Measurements from ENCODE around the gene GULP1. TPM values are rescaled to one million over a fixed set of nuclear protein-coding genes. Genes with fewer than 3 reads are reported as not detected.
A peak's percentile ranks its signal among the peaks of the same experiment; 100 is the strongest.
"Not testable (repeated sequence)": the region's sequence is repeated elsewhere in the genome, so short reads cannot be mapped to it uniquely, and the experiment has no call there.

GULP1 gene
- total and polyA plus RNA-seq, 2 experiments from 2014 or later: 94.6 to 181 TPM

DNA sequence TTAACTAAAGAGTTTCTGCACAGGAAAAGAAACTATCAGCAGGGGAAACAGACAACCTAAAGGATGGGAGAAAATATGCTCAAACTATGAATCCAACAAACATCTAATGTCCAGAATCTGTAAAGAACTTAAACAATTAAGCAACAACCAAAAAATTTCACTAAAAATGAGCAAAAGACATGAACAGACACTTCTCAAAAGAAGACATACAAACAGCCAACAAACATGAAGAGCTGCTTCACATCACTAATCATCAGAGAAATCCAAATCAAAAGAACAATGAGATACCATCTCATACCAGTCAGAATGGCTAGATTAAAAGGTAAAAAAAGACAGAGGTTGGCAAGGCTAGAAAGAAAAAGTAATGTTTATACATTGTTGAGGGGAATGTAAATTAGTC lies 8.8 kb upstream of the GULP1 start:
- Mint-ChIP-seq H3K27me3 (ENCODE audit: insufficient read depth, low read depth, poor library complexity) (no peaks in the 10 kb centered on the region), H3K4me1 (peaks cover 51% of the 10 kb centered on the region), H3K4me3 (no peak overlapping the region), H3K27ac (no peak overlapping the region), H3K9me3 (peaks cover 6% of the 10 kb centered on the region; the same call in 1 of the 3 replicates), H3K36me3 (ENCODE audit: low read depth) (peaks cover 22% of the 10 kb centered on the region; the same call in 2 of the 3 replicates)
- ATAC-seq (no peak), DNase-seq (ENCODE audit: low spot score) (no peak)
- H2AFZ ChIP-seq: no peak overlapping the region
- peaks cover 22% of the 10 kb centered on the region for H3K4me1 ChIP-seq (ENCODE audit: insufficient read depth)
- no peak overlapping the region for H3K4me3 ChIP-seq
- no peaks in the 10 kb centered on the region; the same call in 1 of the 2 replicates for H3F3A ChIP-seq (replicated peaks; ENCODE audit: low read depth)
- no peaks in the 10 kb centered on the region for H3K27me3 ChIP-seq (ENCODE audit: insufficient read depth)
- peaks cover 6% of the 10 kb centered on the region; the same call in 1 of the 2 replicates for H3K9me2 ChIP-seq (ENCODE audit: insufficient read depth)
- no peaks in the 10 kb centered on the region for H3K36me3 ChIP-seq (ENCODE audit: insufficient read depth)
- no peak overlapping the region for H3K27ac ChIP-seq (ENCODE audit: low read depth)
- H3K4me2 ChIP-seq: no peak overlapping the region
- H4K20me1 ChIP-seq (replicated peaks; ENCODE audit: insufficient read depth): no peaks in the 10 kb centered on the region
- TF ChIP-seq NANOG (IDR thresholded peaks at IDR 0.05; ENCODE audit: borderline replicate concordance): no peak
- TF ChIP-seq, protein P1, sequence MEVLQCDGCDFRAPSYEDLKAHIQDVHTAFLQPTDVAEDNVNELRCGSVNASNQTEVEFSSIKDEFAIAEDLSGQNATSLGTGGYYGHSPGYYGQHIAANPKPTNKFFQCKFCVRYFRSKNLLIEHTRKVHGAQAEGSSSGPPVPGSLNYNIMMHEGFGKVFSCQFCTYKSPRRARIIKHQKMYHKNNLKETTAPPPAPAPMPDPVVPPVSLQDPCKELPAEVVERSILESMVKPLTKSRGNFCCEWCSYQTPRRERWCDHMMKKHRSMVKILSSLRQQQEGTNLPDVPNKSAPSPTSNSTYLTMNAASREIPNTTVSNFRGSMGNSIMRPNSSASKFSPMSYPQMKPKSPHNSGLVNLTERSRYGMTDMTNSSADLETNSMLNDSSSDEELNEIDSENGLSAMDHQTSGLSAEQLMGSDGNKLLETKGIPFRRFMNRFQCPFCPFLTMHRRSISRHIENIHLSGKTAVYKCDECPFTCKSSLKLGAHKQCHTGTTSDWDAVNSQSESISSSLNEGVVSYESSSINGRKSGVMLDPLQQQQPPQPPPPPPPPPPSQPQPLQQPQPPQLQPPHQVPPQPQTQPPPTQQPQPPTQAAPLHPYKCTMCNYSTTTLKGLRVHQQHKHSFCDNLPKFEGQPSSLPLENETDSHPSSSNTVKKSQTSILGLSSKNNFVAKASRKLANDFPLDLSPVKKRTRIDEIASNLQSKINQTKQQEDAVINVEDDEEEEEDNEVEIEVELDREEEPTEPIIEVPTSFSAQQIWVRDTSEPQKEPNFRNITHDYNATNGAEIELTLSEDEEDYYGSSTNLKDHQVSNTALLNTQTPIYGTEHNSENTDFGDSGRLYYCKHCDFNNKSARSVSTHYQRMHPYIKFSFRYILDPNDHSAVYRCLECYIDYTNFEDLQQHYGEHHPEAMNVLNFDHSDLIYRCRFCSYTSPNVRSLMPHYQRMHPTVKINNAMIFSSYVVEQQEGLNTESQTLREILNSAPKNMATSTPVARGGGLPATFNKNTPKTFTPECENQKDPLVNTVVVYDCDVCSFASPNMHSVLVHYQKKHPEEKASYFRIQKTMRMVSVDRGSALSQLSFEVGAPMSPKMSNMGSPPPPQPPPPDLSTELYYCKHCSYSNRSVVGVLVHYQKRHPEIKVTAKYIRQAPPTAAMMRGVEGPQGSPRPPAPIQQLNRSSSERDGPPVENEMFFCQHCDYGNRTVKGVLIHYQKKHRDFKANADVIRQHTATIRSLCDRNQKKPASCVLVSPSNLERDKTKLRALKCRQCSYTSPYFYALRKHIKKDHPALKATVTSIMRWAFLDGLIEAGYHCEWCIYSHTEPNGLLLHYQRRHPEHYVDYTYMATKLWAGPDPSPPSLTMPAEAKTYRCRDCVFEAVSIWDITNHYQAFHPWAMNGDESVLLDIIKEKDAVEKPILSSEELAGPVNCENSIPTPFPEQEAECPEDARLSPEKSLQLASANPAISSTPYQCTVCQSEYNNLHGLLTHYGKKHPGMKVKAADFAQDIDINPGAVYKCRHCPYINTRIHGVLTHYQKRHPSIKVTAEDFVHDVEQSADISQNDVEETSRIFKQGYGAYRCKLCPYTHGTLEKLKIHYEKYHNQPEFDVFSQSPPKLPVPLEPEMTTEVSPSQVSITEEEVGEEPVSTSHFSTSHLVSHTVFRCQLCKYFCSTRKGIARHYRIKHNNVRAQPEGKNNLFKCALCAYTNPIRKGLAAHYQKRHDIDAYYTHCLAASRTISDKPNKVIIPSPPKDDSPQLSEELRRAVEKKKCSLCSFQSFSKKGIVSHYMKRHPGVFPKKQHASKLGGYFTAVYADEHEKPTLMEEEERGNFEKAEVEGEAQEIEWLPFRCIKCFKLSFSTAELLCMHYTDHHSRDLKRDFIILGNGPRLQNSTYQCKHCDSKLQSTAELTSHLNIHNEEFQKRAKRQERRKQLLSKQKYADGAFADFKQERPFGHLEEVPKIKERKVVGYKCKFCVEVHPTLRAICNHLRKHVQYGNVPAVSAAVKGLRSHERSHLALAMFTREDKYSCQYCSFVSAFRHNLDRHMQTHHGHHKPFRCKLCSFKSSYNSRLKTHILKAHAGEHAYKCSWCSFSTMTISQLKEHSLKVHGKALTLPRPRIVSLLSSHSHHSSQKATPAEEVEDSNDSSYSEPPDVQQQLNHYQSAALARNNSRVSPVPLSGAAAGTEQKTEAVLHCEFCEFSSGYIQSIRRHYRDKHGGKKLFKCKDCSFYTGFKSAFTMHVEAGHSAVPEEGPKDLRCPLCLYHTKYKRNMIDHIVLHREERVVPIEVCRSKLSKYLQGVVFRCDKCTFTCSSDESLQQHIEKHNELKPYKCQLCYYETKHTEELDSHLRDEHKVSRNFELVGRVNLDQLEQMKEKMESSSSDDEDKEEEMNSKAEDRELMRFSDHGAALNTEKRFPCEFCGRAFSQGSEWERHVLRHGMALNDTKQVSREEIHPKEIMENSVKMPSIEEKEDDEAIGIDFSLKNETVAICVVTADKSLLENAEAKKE (CRISPR knock-in tag; IDR thresholded peaks at IDR 0.05): no peak
- TF ChIP-seq ZNF114 (CRISPR knock-in tag; IDR thresholded peaks at IDR 0.05): no peak
- no peak for TF ChIP-seq JUNB (IDR thresholded peaks at IDR 0.05; ENCODE audit: unreplicated experiment)
- TF ChIP-seq ZNF331 (CRISPR knock-in tag; IDR thresholded peaks at IDR 0.05; ENCODE audit: low read depth): no peak
- no peak for TF ChIP-seq STAT1 (IDR thresholded peaks at IDR 0.05; ENCODE audit: unreplicated experiment)
- no peak for TF ChIP-seq CREB1 (CRISPR knock-in tag; IDR thresholded peaks at IDR 0.05; ENCODE audit: low read depth)
- TF ChIP-seq EZH2 (IDR thresholded peaks at IDR 0.05; ENCODE audit: low read depth, unreplicated experiment): no peak
- TF ChIP-seq, protein P2, sequence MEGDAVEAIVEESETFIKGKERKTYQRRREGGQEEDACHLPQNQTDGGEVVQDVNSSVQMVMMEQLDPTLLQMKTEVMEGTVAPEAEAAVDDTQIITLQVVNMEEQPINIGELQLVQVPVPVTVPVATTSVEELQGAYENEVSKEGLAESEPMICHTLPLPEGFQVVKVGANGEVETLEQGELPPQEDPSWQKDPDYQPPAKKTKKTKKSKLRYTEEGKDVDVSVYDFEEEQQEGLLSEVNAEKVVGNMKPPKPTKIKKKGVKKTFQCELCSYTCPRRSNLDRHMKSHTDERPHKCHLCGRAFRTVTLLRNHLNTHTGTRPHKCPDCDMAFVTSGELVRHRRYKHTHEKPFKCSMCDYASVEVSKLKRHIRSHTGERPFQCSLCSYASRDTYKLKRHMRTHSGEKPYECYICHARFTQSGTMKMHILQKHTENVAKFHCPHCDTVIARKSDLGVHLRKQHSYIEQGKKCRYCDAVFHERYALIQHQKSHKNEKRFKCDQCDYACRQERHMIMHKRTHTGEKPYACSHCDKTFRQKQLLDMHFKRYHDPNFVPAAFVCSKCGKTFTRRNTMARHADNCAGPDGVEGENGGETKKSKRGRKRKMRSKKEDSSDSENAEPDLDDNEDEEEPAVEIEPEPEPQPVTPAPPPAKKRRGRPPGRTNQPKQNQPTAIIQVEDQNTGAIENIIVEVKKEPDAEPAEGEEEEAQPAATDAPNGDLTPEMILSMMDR (conservative IDR thresholded peaks at IDR 0.05; ENCODE audit: low read depth in 2 of 2): no peak
- TF ChIP-seq, protein P3, sequence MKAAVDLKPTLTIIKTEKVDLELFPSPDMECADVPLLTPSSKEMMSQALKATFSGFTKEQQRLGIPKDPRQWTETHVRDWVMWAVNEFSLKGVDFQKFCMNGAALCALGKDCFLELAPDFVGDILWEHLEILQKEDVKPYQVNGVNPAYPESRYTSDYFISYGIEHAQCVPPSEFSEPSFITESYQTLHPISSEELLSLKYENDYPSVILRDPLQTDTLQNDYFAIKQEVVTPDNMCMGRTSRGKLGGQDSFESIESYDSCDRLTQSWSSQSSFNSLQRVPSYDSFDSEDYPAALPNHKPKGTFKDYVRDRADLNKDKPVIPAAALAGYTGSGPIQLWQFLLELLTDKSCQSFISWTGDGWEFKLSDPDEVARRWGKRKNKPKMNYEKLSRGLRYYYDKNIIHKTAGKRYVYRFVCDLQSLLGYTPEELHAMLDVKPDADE (IDR thresholded peaks at IDR 0.05): no peak
- H3K79me2 ChIP-seq (replicated peaks; ENCODE audit: insufficient read depth): no peaks in the 10 kb centered on the region

DNA sequence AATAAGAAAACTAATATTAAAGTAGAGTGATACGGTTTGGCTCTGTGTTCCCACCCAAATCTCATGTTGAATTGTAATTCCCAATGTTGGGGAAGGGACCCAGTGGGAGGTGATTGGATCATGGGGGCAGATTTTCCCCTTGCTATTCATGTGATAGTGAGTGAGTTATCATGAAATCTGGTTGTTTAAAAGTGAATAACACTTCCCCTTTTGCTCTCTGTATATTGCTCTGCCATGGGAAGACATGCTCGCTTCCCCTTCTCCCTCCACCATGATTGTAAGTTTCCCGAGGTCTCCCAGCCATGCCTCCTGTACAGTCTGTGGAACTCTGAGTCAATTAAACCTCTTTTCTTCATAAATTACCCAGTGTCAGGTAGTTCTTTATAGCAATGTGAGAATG lies 7.4 kb upstream of the GULP1 start:
- not testable (repeated sequence) for H3K36me3 ChIP-seq (ENCODE audit: insufficient read depth); H3K4me3 ChIP-seq; H3K27me3 ChIP-seq (ENCODE audit: insufficient read depth); H3K9me2 ChIP-seq (ENCODE audit: insufficient read depth); H3K27me3 Mint-ChIP-seq (ENCODE audit: insufficient read depth, low read depth, poor library complexity); H2AFZ ChIP-seq; H3F3A ChIP-seq (replicated peaks; ENCODE audit: low read depth); H3K79me2 ChIP-seq (replicated peaks; ENCODE audit: insufficient read depth); H3K27ac ChIP-seq (ENCODE audit: low read depth); H3K4me2 ChIP-seq; ATAC-seq; H4K20me1 ChIP-seq (replicated peaks; ENCODE audit: insufficient read depth); H3K9me3 Mint-ChIP-seq; DNase-seq (ENCODE audit: low spot score)
- Mint-ChIP-seq H3K27ac (0 out of 2 replicates have a peak overlapping the region, but pooled peaks have one; percentile 81), H3K4me1 (peaks cover 48% of the 10 kb centered on the region), H3K36me3 (ENCODE audit: low read depth) (peaks cover 34% of the 10 kb centered on the region; the same call in 2 of the 3 replicates), H3K4me3 (peak overlapping the region; percentile 51; the same call in 2 of the 3 replicates)
- H3K4me1 ChIP-seq (ENCODE audit: insufficient read depth): peaks cover 18% of the 10 kb centered on the region

Measured in GM23338 (cell line).